PC-9 (cell line): ENCODE data around the gene SLC25A29. TPM values are rescaled to one million over a fixed set of nuclear protein-coding genes. Genes with fewer than 3 reads are reported as not detected.

ENCODE experiments used
- BruUV-seq: library from RNA; stranded (reverse); fragments of 400-500 nt; replicated peaks from 2 replicates; lab custom pipeline; 2021; lab: Mats Ljungman, UMichigan
- CTCF ChIA-PET: fragments of 300-600 bp; sonication (Branson Sonifier 250); formaldehyde crosslinking; loops from one replicate; lab custom pipeline; 2022; ENCODE audit warnings: antibody characterized with exemption; lab: Charles Lee
- POLR2A ChIA-PET: fragments of 300-600 bp; sonication (Branson Sonifier 250); formaldehyde crosslinking; loops from one replicate; lab custom pipeline; 2022; ENCODE audit warnings: antibody characterized with exemption; ENCODE audit not compliant: unreplicated experiment; lab: Charles Lee
- DNase-seq, 2 experiments: peaks; one replicate each; pipeline versions ENCODE4 v3.0.0 to v3.0.0-alpha.2; 2015 to 2022; ENCODE audit warnings: mixed read lengths in 1 of 2
- H2AFZ ChIP-seq: fragments of 200-600 bp; sonication (generic); 2 replicates; pipeline ENCODE4 v1.8.1; 2017; ENCODE audit warnings: antibody characterized with exemption
- H3F3A ChIP-seq: fragments of 200-600 bp; sonication (generic); 2 replicates; pipeline ENCODE4 v1.8.1; 2017; ENCODE audit warnings: antibody characterized with exemption, mild to moderate bottlenecking, low read depth; ENCODE audit not compliant: insufficient read depth
- H3K27ac ChIP-seq: fragments of 200-600 bp; sonication (generic); 2 replicates; pipeline ENCODE4 v1.6.1; 2016; ENCODE audit warnings: mixed run types
- H3K27me3 ChIP-seq: fragments of 200-600 bp; sonication (generic); 2 replicates; pipeline ENCODE4 v1.6.1; 2016; ENCODE audit warnings: low read depth, mixed run types; ENCODE audit not compliant: insufficient read depth
- H3K36me3 ChIP-seq: fragments of 200-600 bp; sonication (generic); 2 replicates; pipeline ENCODE4 v1.6.1; 2016; ENCODE audit warnings: low read depth, mixed run types
- H3K4me1 ChIP-seq: fragments of 200-600 bp; sonication (generic); replicated peaks from 2 replicates; pipeline ENCODE4 v1.6.1; 2016; ENCODE audit warnings: mixed run types; ENCODE audit not compliant: insufficient read depth
- H3K4me2 ChIP-seq: fragments of 200-600 bp; sonication (generic); 2 replicates; pipeline ENCODE4 v1.6.1; 2017; ENCODE audit warnings: mixed run types
- H3K4me3 ChIP-seq: fragments of 200-600 bp; sonication (generic); 2 replicates; pipeline ENCODE4 v1.6.1; 2016; ENCODE audit warnings: mixed run types
- H3K79me2 ChIP-seq: fragments of 200-600 bp; sonication (generic); 2 replicates; pipeline ENCODE4 v1.6.1; 2017; ENCODE audit warnings: low read depth, mixed run types
- H3K9me2 ChIP-seq: fragments of 200-600 bp; sonication (generic); 2 replicates; pipeline ENCODE4 v1.8.1; 2017; ENCODE audit warnings: mild to moderate bottlenecking; ENCODE audit not compliant: insufficient read depth
- H3K9me3 ChIP-seq: fragments of 200-600 bp; sonication (generic); 2 replicates; pipeline ENCODE4 v1.8.1; 2016; ENCODE audit warnings: low read depth; ENCODE audit not compliant: insufficient read depth
- H4K20me1 ChIP-seq: fragments of 200-600 bp; sonication (generic); 2 replicates; pipeline ENCODE4 v1.8.1; 2017; ENCODE audit not compliant: insufficient read depth
- CTCF ChIP-seq: fragments of 200-600 bp; sonication (generic); conservative IDR thresholded peaks from 2 replicates; pipeline ENCODE4 v1.6.1; 2017; ENCODE audit warnings: mixed run types, antibody characterized with exemption, mild to moderate bottlenecking, moderate library complexity
- EZH2 ChIP-seq: fragments of 200-600 bp; sonication (generic); IDR thresholded peaks from 2 replicates; pipeline ENCODE4 v1.8.0; 2017; ENCODE audit warnings: antibody characterized with exemption, low read depth
- intact Hi-C: fragments of 100-400 bp; cut with micrococcal nuclease; formaldehyde crosslinking; loops from one replicate; pipeline ENCODE4 v1.10.0; 2022; ENCODE audit not compliant: unreplicated experiment
- total RNA-seq: library from RNA; stranded (reverse); gene quantifications from 2 replicates; pipeline ENCODE4 v1.2.3, GENCODE V29; 2021

SLC25A29 gene
- total RNA-seq, 1 experiment from 2014 or later = 6.9 TPM

DNA sequence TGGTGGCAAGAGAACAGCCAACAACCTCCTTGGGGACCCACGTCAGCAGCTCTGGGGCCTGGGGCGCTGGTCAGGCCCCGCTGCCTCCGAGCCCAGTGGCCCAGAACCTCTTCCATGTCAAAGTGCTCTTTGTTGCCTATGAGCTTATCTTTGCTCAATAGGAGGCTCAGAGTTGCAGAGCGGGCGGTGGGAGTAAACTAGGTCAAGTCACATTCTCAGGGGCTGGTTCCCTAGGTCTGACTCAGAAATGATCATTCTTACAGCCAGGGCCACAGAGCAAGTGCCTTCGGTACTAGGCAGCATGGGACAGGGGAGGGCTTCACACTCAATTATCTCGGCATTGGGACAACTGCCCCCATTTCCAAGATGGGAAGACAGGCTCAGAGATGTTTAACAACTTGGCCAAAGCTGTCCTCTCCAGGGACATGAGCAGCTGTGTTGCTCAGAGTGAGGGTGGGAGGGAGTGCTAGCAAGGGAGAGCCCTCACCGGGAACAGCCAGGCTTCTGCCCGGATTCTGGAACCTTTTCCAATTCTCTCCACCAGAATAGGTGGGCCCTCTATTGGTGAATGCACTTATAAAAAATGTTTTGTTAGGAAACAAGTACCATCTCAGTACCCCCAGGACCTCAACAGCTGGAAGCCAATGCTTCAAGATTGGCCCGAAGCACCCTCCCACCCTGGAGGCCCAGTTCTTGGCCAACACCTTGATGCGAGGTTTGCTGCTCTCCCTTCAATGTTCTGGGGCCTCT is 11.9 kb downstream of the SLC25A29 start:
- no peak for DNase-seq
- Histone ChIP-seq H2AFZ (no peak overlapping the region), H3K4me3 (no peak overlapping the region), H3K9me3 (no peaks in the 10 kb centered on the region), H3K9me2 (no peaks in the 10 kb centered on the region), H3K79me2 (no peaks in the 10 kb centered on the region), H4K20me1 (no peaks in the 10 kb centered on the region), H3K27ac (no peak overlapping the region), H3K27me3 (no peaks in the 10 kb centered on the region), H3K4me2 (no peak overlapping the region), H3K4me1 (no peaks in the 10 kb centered on the region), H3K36me3 (no peaks in the 10 kb centered on the region), H3F3A (no peaks in the 10 kb centered on the region)
- CTCF ChIA-PET = no interaction called here
- TF ChIP-seq EZH2 (no peak), CTCF (no peak)
- POLR2A ChIA-PET = no interaction called here
- intact Hi-C loops = no loop called here
- no TSS peak for BruUV-seq

DNA sequence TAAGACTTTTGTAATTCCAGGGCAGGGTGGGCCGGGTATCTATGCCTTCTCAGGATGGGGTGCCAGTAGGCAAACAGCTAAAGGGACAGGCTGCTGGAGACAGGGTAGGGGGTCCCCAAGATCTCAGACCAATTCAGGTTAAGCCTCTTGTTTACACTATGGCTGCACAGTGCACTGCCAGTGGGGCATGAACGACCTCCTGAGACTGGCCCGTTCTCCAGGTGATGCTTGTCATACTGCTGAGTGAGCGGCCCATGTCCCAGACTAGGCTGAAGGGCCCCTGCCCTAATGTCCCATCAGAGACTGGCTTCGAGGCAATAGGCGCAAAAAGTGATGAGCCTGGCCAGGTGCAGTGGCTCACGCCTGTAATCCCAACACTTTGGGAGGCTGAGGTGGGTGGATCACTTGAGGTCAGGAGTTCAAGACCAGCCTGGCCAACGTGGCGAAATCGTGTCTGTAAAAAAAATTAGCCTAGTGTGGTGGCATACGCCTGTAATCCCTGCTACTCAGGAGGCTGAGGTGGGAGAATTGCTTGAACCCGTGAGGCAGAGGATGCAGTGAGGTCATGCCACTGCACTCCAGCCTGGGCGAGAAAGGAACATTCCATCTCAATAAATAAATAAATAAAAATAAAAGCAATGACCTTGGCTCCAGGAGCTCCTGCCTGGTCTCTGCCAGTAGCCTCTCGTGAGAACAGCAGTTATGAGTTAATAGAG is 12.6 kb downstream of the SLC25A29 start:
- no peak overlapping the region for H3K27ac ChIP-seq
- H3K36me3 ChIP-seq = no peaks in the 10 kb centered on the region
- no peaks in the 10 kb centered on the region for H3K9me3 ChIP-seq
- no peaks in the 10 kb centered on the region for H3K9me2 ChIP-seq
- no peak for DNase-seq
- H4K20me1 ChIP-seq = no peaks in the 10 kb centered on the region
- no TSS peak for BruUV-seq
- no peaks in the 10 kb centered on the region for H3F3A ChIP-seq
- H3K27me3 ChIP-seq = no peaks in the 10 kb centered on the region
- H3K79me2 ChIP-seq = no peaks in the 10 kb centered on the region
- CTCF ChIA-PET = no interaction called here
- H3K4me1 ChIP-seq = no peaks in the 10 kb centered on the region
- H3K4me3 ChIP-seq = no peak overlapping the region
- intact Hi-C loops = no loop called here
- POLR2A ChIA-PET = no interaction called here
- no peak overlapping the region for H2AFZ ChIP-seq
- TF ChIP-seq CTCF = no peak
- TF ChIP-seq EZH2 = no peak
- no peak overlapping the region for H3K4me2 ChIP-seq

GRCh38 chr14:100292776-100293461 is 13.3 kb downstream of the SLC25A29 start:
- Histone ChIP-seq H3K36me3 (no peaks in the 10 kb centered on the region), H4K20me1 (no peaks in the 10 kb centered on the region), H3F3A (no peaks in the 10 kb centered on the region), H3K4me3 (no peak overlapping the region), H3K79me2 (no peaks in the 10 kb centered on the region), H3K9me2 (no peaks in the 10 kb centered on the region), H3K4me1 (no peaks in the 10 kb centered on the region), H3K9me3 (no peaks in the 10 kb centered on the region), H3K27ac (no peak overlapping the region), H2AFZ (no peak overlapping the region), H3K4me2 (no peak overlapping the region), H3K27me3 (no peaks in the 10 kb centered on the region)
- POLR2A ChIA-PET = no interaction called here
- no peak for DNase-seq
- intact Hi-C loops = no loop called here
- no TSS peak for BruUV-seq
- TF ChIP-seq EZH2 = no peak
- no peak for TF ChIP-seq CTCF
- CTCF ChIA-PET = no interaction called here
